Measurements from ENCODE around the gene PHACTR4. TPM values are rescaled to one million over a fixed set of nuclear protein-coding genes. Genes with fewer than 3 reads are reported as not detected.

Gene PHACTR4
- total and polyA plus RNA-seq, 9 of the 15 experiments (the other 6 are each of a cell fraction or from before 2014, with no cell fraction given) = 6.4 to 43.6 (median 14.2) TPM

GRCh38 chr1:28518745-28519341 is 149.3 kb downstream of the PHACTR4 start (continued):
- TF ChIP-seq, protein P1, sequence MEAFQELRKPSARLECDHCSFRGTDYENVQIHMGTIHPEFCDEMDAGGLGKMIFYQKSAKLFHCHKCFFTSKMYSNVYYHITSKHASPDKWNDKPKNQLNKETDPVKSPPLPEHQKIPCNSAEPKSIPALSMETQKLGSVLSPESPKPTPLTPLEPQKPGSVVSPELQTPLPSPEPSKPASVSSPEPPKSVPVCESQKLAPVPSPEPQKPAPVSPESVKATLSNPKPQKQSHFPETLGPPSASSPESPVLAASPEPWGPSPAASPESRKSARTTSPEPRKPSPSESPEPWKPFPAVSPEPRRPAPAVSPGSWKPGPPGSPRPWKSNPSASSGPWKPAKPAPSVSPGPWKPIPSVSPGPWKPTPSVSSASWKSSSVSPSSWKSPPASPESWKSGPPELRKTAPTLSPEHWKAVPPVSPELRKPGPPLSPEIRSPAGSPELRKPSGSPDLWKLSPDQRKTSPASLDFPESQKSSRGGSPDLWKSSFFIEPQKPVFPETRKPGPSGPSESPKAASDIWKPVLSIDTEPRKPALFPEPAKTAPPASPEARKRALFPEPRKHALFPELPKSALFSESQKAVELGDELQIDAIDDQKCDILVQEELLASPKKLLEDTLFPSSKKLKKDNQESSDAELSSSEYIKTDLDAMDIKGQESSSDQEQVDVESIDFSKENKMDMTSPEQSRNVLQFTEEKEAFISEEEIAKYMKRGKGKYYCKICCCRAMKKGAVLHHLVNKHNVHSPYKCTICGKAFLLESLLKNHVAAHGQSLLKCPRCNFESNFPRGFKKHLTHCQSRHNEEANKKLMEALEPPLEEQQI (IDR thresholded peaks at IDR 0.05) = no peak
- TF ChIP-seq CHCHD3 (CRISPR knock-in tag; IDR thresholded peaks at IDR 0.05) (no peak), TOE1 (IDR thresholded peaks at IDR 0.05; ENCODE audit: borderline replicate concordance) (0 out of 2 replicates have a peak, but pooled peaks have one; percentile 37), TOE1 (CRISPR knock-in tag; IDR thresholded peaks at IDR 0.05; ENCODE audit: borderline replicate concordance, low read depth) (peak; percentile 43; the same call in 1 of the 2 replicates), BRCA1 (IDR thresholded peaks at IDR 0.05) (no peak), BRCA1 (CRISPR knock-in tag; IDR thresholded peaks at IDR 0.05) (no peak), PHF8 (IDR thresholded peaks at IDR 0.05; ENCODE audit: borderline replicate concordance, low read length) (peak; percentile 56; the same call in 1 of the 2 replicates), RAD21 (CRISPR knock-in tag; conservative IDR thresholded peaks at IDR 0.05 in 1 of 2, IDR thresholded peaks at IDR 0.05 in 1 of 2) (no peak), IRF9 (tag; IDR thresholded peaks at IDR 0.05) (0 out of 2 replicates have a peak, but pooled peaks have one; percentile 8), SOX6 (IDR thresholded peaks at IDR 0.05) (no peak), YBX1 (IDR thresholded peaks at IDR 0.05) (no peak), HDGF (IDR thresholded peaks at IDR 0.05) (peak; percentile 76; the same call in 1 of the 2 replicates), DACH1 (IDR thresholded peaks at IDR 0.05; ENCODE audit: partially characterized antibody) (peak; percentile 6), SMARCE1 (IDR thresholded peaks at IDR 0.05) (peak; percentile 52; the same call in 1 of the 2 replicates), CHD1 (IDR thresholded peaks at IDR 0.05; ENCODE audit: low read length) (peak; percentile 74), ZHX1 (conservative IDR thresholded peaks at IDR 0.05; ENCODE audit: low read length) (no peak), CREM (IDR thresholded peaks at IDR 0.05; ENCODE audit: low read depth) (peak; percentile 87), E2F5 (CRISPR knock-in tag; IDR thresholded peaks at IDR 0.05) (peak; percentile 83), TBL1XR1 (IDR thresholded peaks at IDR 0.05; ENCODE audit: low read length in 2 of 2) (peak in 1 of 2 experiments; percentile 30; a peak in 1 of 4 replicates)
- TF ChIP-seq, protein P2, sequence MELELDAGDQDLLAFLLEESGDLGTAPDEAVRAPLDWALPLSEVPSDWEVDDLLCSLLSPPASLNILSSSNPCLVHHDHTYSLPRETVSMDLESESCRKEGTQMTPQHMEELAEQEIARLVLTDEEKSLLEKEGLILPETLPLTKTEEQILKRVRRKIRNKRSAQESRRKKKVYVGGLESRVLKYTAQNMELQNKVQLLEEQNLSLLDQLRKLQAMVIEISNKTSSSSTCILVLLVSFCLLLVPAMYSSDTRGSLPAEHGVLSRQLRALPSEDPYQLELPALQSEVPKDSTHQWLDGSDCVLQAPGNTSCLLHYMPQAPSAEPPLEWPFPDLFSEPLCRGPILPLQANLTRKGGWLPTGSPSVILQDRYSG (tag; conservative IDR thresholded peaks at IDR 0.05; ENCODE audit: low read depth) = peak; percentile 53; the same call in 1 of the 2 replicates

Data from K562 (cell line).